SK-N-SH treated with all-trans-retinoic acid at 6 μM for 48 hours (cell line): Measurements from ENCODE around the gene PUM1.

ENCODE experiments used
- ATAC-seq: fragments of 200-7000 bp; cut with Tn5 transposase; 3 replicates; pipeline ENCODE4 v1.9.1; 2020; ENCODE audit warnings: mild to moderate bottlenecking, moderate library complexity
- BACH2 ChIP-seq: fragments of 250-450 bp; sonication (Bioruptor Pico); IDR thresholded peaks from 2 replicates; pipeline ENCODE4 v1.9.0; 2021; ENCODE audit warnings: mild to moderate bottlenecking, borderline replicate concordance
- CREB5 ChIP-seq: fragments of 250-450 bp; sonication (Bioruptor Pico); IDR thresholded peaks from 2 replicates; pipeline ENCODE4 v1.5.1; 2020; ENCODE audit warnings: low read depth, mild to moderate bottlenecking, moderate library complexity
- CSRNP3 ChIP-seq: fragments of 250-450 bp; sonication (Bioruptor Pico); IDR thresholded peaks from 2 replicates; pipeline ENCODE4 v1.5.1; 2021; ENCODE audit warnings: mild to moderate bottlenecking, moderate library complexity
- ESRRG ChIP-seq: fragments of 250-450 bp; sonication (Bioruptor Pico); IDR thresholded peaks from 2 replicates; pipeline ENCODE4 v1.6.1; 2021; ENCODE audit warnings: mild to moderate bottlenecking
- GLIS3 ChIP-seq: fragments of 250-450 bp; sonication (Bioruptor Pico); IDR thresholded peaks from 2 replicates; pipeline ENCODE4 v1.5.0; 2020; ENCODE audit warnings: mild to moderate bottlenecking, moderate library complexity
- ISL1 ChIP-seq: fragments of 250-450 bp; sonication (Bioruptor Pico); IDR thresholded peaks from 2 replicates; pipeline ENCODE4 v2.1.2; 2022; ENCODE audit warnings: mild to moderate bottlenecking, moderate library complexity
- OSR1 ChIP-seq: fragments of 250-450 bp; sonication (Bioruptor Pico); IDR thresholded peaks from 2 replicates; pipeline ENCODE4 v1.8.0; 2022; ENCODE audit warnings: moderate library complexity, mild to moderate bottlenecking, inconsistent platforms
- PATZ1 ChIP-seq: fragments of 250-450 bp; sonication (Bioruptor Pico); IDR thresholded peaks from 2 replicates; pipeline ENCODE4 v1.8.0; 2020; ENCODE audit warnings: mild to moderate bottlenecking, moderate library complexity, borderline replicate concordance
- PPARA ChIP-seq: fragments of 250-450 bp; sonication (Bioruptor Pico); IDR thresholded peaks from 2 replicates; pipeline ENCODE4 v1.5.0; 2020; ENCODE audit warnings: mild to moderate bottlenecking, borderline replicate concordance
- RARB ChIP-seq: fragments of 250-450 bp; sonication (Bioruptor Pico); IDR thresholded peaks from 2 replicates; pipeline ENCODE4 v1.8.0; 2021; ENCODE audit warnings: mild to moderate bottlenecking, moderate library complexity
- SNAI2 ChIP-seq: fragments of 250-450 bp; sonication (Bioruptor Pico); IDR thresholded peaks from 2 replicates; pipeline ENCODE4 v1.5.0; 2020; ENCODE audit warnings: mild to moderate bottlenecking, moderate library complexity
- TCF4 ChIP-seq: fragments of 250-450 bp; sonication (Bioruptor Pico); IDR thresholded peaks from 2 replicates; pipeline ENCODE4 v1.8.0; 2021; ENCODE audit warnings: mild to moderate bottlenecking, moderate library complexity, borderline replicate concordance
- TOX ChIP-seq: fragments of 250-450 bp; sonication (Bioruptor Pico); IDR thresholded peaks from 2 replicates; pipeline ENCODE4 v1.8.0; 2021; ENCODE audit warnings: mild to moderate bottlenecking, moderate library complexity, borderline replicate concordance
- TSHZ2 ChIP-seq: fragments of 250-450 bp; sonication (Bioruptor Pico); IDR thresholded peaks from 2 replicates; pipeline ENCODE4 v1.5.0; 2020; ENCODE audit warnings: mild to moderate bottlenecking, moderate library complexity
- ZC3H10 ChIP-seq: fragments of 250-450 bp; sonication (Bioruptor Pico); IDR thresholded peaks from 2 replicates; pipeline ENCODE4 v1.5.1; 2021; ENCODE audit warnings: mild to moderate bottlenecking, moderate library complexity
- ZFP30 ChIP-seq: fragments of 450-650 bp; formaldehyde crosslinking; IDR thresholded peaks from 2 replicates; pipeline ENCODE4 v1.5.0; 2022; ENCODE audit warnings: mild to moderate bottlenecking, moderate library complexity
- ZNF565 ChIP-seq: fragments of 450-650 bp; formaldehyde crosslinking; conservative IDR thresholded peaks from 2 replicates; pipeline ENCODE4 v1.5.0; 2020; ENCODE audit warnings: low read depth, mild to moderate bottlenecking, moderate library complexity
- ZNF70 ChIP-seq: fragments of 450-650 bp; formaldehyde crosslinking; IDR thresholded peaks from 2 replicates; pipeline ENCODE4 v1.5.0; 2020; ENCODE audit warnings: mild to moderate bottlenecking, moderate library complexity
- ZNF8 ChIP-seq: fragments of 450-650 bp; formaldehyde crosslinking; IDR thresholded peaks from 2 replicates; pipeline ENCODE4 v1.5.0; 2020; ENCODE audit warnings: mild to moderate bottlenecking, moderate library complexity

PUM1 gene

GRCh38 chr1:30906631-30907441, 158.7 kb downstream of the PUM1 start:
- no peak for TF ChIP-seq ISL1 (CRISPR knock-in tag)
- no peak for TF ChIP-seq ZNF565
- no peak for TF ChIP-seq ESRRG
- no peak for TF ChIP-seq PATZ1 (CRISPR knock-in tag)
- TF ChIP-seq ZNF8 (CRISPR knock-in tag): no peak
- no peak for TF ChIP-seq PPARA (CRISPR knock-in tag)
- no peak for TF ChIP-seq CSRNP3 (CRISPR knock-in tag)
- no peak for TF ChIP-seq OSR1 (CRISPR knock-in tag)
- ATAC-seq: no peak

- ATAC-seq: no peak
- no peak for TF ChIP-seq SNAI2 (CRISPR knock-in tag)
- no peak for TF ChIP-seq ZC3H10
- no peak for TF ChIP-seq PATZ1 (CRISPR knock-in tag)
- no peak for TF ChIP-seq BACH2
- TF ChIP-seq ZFP30 (CRISPR knock-in tag): no peak
- TF ChIP-seq TOX (CRISPR knock-in tag): no peak
- no peak for TF ChIP-seq ZNF565
- no peak for TF ChIP-seq TSHZ2 (CRISPR knock-in tag)
- no peak for TF ChIP-seq ZNF70 (CRISPR knock-in tag)
- TF ChIP-seq TCF4: no peak
- no peak for TF ChIP-seq GLIS3
- no peak for TF ChIP-seq OSR1 (CRISPR knock-in tag)
- TF ChIP-seq CSRNP3 (CRISPR knock-in tag): no peak
- TF ChIP-seq RARB (CRISPR knock-in tag): no peak
- no peak for TF ChIP-seq CREB5 (CRISPR knock-in tag)
Measured at GRCh38 chr1:30905916-30906620, 159.4 kb downstream of the PUM1 start.
